Adrenal gland (tissue), 12 donors: ENCODE data around the gene SPPL2B. TPM values are rescaled to one million over a fixed set of nuclear protein-coding genes. Genes with fewer than 3 reads are reported as not detected.

ENCODE experiments used
- DNase-seq, 7 donors: peaks; one replicate each; pipeline ENCODE4 v3.0.0-alpha.2; 2019 to 2020
- H3K27ac ChIP-seq, 5 donors: fragments of 200-600 bp; sonication (generic) in 4 of 5; 1 replicate in 3 of 5; 2 replicates in 2 of 5; pipeline versions ENCODE4 v1.5.1 to v1.8.0; 2016 to 2020; ENCODE audit warnings: mild to moderate bottlenecking in 1 of 5
- H3K27me3 ChIP-seq: fragments of 200-600 bp; 2 replicates; pipeline ENCODE4 v1.8.0; 2021
- H3K36me3 ChIP-seq, 2 donors: fragments of 200-600 bp; replicated peaks in 1 of 2; 1 replicate in 1 of 2; 2 replicates in 1 of 2; pipeline versions ENCODE4 v1.5.1 to v1.8.0; 2018 to 2022
- H3K4me1 ChIP-seq, 2 donors: fragments of 200-600 bp; replicated peaks in 1 of 2; 1 replicate in 1 of 2; 2 replicates in 1 of 2; pipeline versions ENCODE4 v1.5.1 to v1.8.0; 2018 to 2021
- H3K4me3 ChIP-seq, 4 donors: fragments of 200-600 bp; sonication (generic) in 3 of 4; one replicate each; pipeline ENCODE4 v1.5.1; 2016 to 2018
- H3K9me3 ChIP-seq, 3 donors: fragments of 200-600 bp; sonication (generic) in 1 of 3; replicated peaks in 1 of 3; 1 replicate in 2 of 3; 2 replicates in 1 of 3; pipeline versions ENCODE4 v1.5.1 to v1.8.0; 2016 to 2021
- CTCF ChIP-seq, 6 experiments: fragments of 450-650 bp in 4 of 6; fragments of 200-600 bp in 2 of 6; sonication (generic) in 1 of 6; IDR thresholded peaks; 1 replicate in 5 of 6; 2 replicates in 1 of 6; pipeline versions ENCODE4 v1.5.1 to v1.8.0; 2016 to 2021; ENCODE audit warnings: antibody characterized with exemption in 6 of 6, mild to moderate bottlenecking in 2 of 6, moderate library complexity in 1 of 6
- POLR2A ChIP-seq, 2 donors: fragments of 450-650 bp; IDR thresholded peaks; one replicate each; pipeline ENCODE4 v1.6.1; 2017; ENCODE audit warnings: antibody characterized with exemption in 2 of 2, mild to moderate bottlenecking in 2 of 2, moderate library complexity in 1 of 2
- WGBS, 4 donors: extraction: QIAGEN DNeasy Blood & Tissue Kit in 2 of 4; methylation state at CpG; one replicate each; pipeline versions ENCODE4 v1.1.5 to v1.1.7; 2013 to 2017; 5-methylcytosine and 5-hydroxymethylcytosine counted together
- intact Hi-C, 2 donors: fragments of 100-400 bp; cut with DNase I; formaldehyde crosslinking; loops; one replicate each; pipeline versions ENCODE4 v1.14.1 to v1.15.0; 2022 to 2023
- polyA plus RNA-seq, 3 donors: library from polyadenylated mRNA; stranded (reverse); fragments of 200-250 nt in 2 of 3; fragments of 350-450 nt in 1 of 3; fragmentation: Illumina TruSeq in 1 of 3; extraction: RNeasy Lipid Tissue Mini Kit (QIAGEN cat#74804) in 1 of 3; gene quantifications; one replicate each; pipeline ENCODE4 v1.2.3, GENCODE V29; 2013 to 2014
- total RNA-seq, 9 donors: library from RNA; depleted of rRNA in 4 of 9; stranded (reverse); fragments of >200 nt in 4 of 9; fragments of 120-200 nt in 1 of 9; fragmentation: NEBNext Ultra II Directional in 1 of 9; extraction: Animal tissue kit (Norgen Biotek cat#: 25700) in 1 of 9; gene quantifications; one replicate each; pipeline versions ENCODE4 v1.1.0 to v1.2.4, GENCODE V29; 2013 to 2023
- donor health status: healthy with polysubstance abuse.
- donor health status: Bipolar disorder and iron deficiency.
- donor health status: DM: yes; HTN: yes; CAD: no.
- donor health status: DM: no; HTN: no; CAD: no.
- donor health status: DM: no; HTN: no; CAD: no.
- donor health status: DM: yes; HTN: yes; CAD: no.

SPPL2B gene
- total and polyA plus RNA-seq, 12 donors = 3.9 to 208 (median 31.6) TPM

DNA sequence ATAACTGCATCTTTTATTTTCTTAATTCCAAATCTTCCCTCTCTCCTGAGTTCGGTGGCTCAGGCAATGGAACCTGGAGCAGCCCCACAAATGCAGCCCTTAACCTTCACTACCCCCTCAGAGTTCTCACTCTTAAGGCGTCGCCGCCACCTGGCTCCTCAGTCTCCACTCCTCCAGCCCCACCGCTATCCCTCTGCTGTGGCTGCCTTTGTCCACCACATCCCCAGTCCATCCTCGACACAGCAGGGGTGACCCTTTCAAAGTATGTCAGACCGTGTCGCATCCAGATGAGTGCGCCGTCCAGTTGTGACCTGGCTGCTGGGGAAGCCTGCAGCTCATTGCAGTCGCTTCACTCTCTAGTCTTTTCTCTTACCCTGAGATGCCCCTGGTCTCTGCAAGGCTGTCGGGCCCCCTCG lies 1.0 kb downstream of the SPPL2B start:
- H3K4me1 ChIP-seq = peaks cover 17 to 27% of the 10 kb centered on the region in 2 donors
- intact Hi-C loops = no loop called here
- no peaks in the 10 kb centered on the region for H3K27me3 ChIP-seq
- no peak overlapping the region for H3K27ac ChIP-seq
- H3K36me3 ChIP-seq = peaks cover 0 to 9% of the 10 kb centered on the region in 2 donors
- DNase-seq = no peak
- TF ChIP-seq POLR2A (IDR thresholded peaks at IDR 0.05) (no peak), CTCF (IDR thresholded peaks at IDR 0.05) (no peak)
- WGBS, 4 donors = 64 to 75% (median 67%) methylated on average over 11 to 13 of the region's 13 CpGs
- H3K9me3 ChIP-seq = no peaks in the 10 kb centered on the region
- peak overlapping the region in 2 of 4 donors; percentile 86 to 95 for H3K4me3 ChIP-seq

DNA sequence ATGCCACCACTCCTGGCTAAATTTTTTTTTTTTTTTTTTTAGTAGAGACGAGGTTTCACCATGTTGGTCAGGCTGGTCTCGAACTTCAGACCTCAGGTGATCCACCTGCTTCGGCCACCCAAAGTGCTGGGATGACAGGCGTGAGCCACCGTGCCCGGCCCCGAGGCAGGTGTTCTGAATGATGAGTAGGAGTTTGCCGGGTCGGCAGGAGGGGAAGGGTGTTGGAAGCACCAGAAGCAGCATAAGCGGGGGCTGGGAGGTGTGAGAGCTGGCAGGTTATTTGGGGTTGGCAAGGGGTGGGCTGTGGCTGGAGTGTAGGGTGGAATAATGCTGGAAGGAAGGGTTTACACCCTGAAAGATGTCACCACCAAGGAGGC lies 1.8 kb downstream of the SPPL2B start:
- Histone ChIP-seq H3K27ac (no peak overlapping the region), H3K4me3 (no peak overlapping the region), H3K4me1 (peaks cover 17 to 27% of the 10 kb centered on the region in 2 donors), H3K36me3 (peaks cover 0 to 5% of the 10 kb centered on the region in 2 donors), H3K9me3 (no peaks in the 10 kb centered on the region), H3K27me3 (no peaks in the 10 kb centered on the region)
- TF ChIP-seq CTCF (IDR thresholded peaks at IDR 0.05) (no peak), POLR2A (IDR thresholded peaks at IDR 0.05) (no peak)
- intact Hi-C loops = no loop called here
- DNase-seq = no peak
- 78 to 86% (median 81%) methylated on average over 9 to 10 of the region's 10 CpGs for WGBS, 4 donors

DNA sequence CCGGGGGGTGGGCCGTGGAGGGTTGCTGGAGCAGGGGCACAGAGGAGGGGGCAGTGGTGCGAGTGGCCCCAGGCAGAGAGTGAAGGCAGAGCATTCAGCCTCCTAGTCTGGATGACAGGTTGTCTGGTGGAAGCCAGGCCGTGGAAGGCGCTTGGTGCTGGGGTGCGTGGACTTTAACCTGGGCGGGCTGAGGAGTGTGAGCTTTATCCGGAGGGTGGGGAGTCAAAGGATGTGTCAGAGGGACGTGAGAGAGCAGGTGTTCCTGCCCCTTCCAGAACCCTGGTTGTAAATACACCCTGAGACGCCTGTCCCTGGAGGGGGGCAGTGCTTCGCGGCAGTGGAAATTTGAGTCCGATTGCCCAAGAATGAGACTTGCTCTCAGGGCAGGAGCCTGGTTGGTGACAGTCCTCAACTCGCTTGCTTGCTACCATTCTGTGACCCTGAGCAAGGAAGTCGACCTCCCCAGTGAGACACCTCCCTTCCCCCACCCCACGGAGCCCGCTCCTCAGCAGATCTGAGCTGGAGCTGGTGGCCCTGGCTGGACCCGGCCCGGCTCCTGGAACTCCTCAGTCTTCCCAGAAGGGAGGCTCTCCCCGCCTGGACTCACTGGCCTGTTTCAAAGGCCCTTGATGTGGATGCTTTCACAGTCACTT lies 2.3 kb downstream of the SPPL2B start:
- Histone ChIP-seq H3K4me1 (peaks cover 17 to 27% of the 10 kb centered on the region in 2 donors), H3K9me3 (no peaks in the 10 kb centered on the region), H3K27me3 (no peaks in the 10 kb centered on the region), H3K36me3 (peaks cover 0 to 2% of the 10 kb centered on the region in 2 donors), H3K27ac (no peak overlapping the region), H3K4me3 (no peak overlapping the region)
- no peak for TF ChIP-seq CTCF (IDR thresholded peaks at IDR 0.05)
- no peak for TF ChIP-seq POLR2A (IDR thresholded peaks at IDR 0.05)
- DNase-seq = no peak
- intact Hi-C loops = no loop called here
- WGBS, 4 donors = 76 to 82% (median 77%) methylated on average over 13 to 20 of the region's 20 CpGs

DNA sequence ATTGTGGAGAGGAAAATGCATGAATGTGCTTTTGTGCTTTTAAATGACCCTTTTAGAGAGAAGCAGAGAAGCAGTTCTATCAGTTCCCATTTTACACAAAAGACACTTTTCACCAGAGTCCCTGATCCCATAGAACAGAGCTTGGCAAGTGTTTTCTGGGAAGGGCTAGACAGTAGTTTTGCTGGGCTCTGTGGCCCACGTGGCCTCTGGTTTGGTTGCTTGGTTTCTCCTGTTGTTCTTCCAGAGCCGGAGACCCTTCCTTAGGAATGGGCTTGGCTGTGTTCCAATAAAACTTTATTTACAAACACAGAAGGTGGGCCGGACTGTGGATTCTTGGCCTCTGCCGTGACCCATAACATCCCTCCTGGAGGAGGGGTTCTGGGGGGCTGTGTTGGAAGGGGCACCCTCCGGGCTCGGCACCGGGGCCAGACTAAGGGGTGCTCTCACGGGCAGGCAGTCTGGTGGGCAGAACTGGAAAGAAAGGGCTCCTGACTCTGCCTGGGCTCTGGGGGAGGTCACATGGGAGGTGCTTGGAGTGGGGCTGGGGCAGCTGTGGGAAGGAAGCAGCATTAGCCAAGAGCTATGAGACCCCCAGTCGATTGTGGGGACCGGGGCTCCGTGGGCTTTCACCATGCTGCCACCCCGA lies 3.2 kb downstream of the SPPL2B start:
- 64 to 91% (median 72%) methylated on average over 7 to 12 of the region's 12 CpGs for WGBS, 4 donors
- Histone ChIP-seq H3K27ac (peak overlapping the region in 1 of 5 donors; percentile 19), H3K27me3 (no peaks in the 10 kb centered on the region), H3K9me3 (no peaks in the 10 kb centered on the region), H3K4me3 (no peak overlapping the region), H3K36me3 (no peaks in the 10 kb centered on the region), H3K4me1 (peaks cover 17 to 27% of the 10 kb centered on the region in 2 donors)
- intact Hi-C loops = no loop called here
- TF ChIP-seq POLR2A (IDR thresholded peaks at IDR 0.05) = no peak
- no peak for TF ChIP-seq CTCF (IDR thresholded peaks at IDR 0.05)
- DNase-seq = no peak
